ENCODE measurements around the gene PIP.
"Not testable (repeated sequence)": the region's sequence is repeated elsewhere in the genome, so short reads cannot be mapped to it uniquely, and the experiment has no call there.

DNA sequence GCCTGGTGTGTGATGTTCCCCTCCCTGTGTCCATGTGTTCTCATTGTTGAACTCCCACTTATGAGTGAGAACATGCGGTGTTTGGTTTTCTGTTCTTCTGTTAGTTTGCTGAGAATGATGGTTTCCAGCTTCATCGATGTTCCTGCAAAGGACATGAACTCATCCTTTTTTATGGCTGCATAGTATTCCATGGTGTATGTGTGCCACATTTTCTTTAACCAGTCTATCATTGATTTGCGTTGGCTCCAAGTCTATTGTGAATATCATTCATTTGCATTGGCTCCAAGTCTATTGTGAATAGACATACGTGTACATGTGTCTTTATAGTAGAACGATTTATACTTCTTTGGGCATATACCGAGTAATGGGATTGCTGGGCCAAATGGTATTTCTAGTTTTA lies 18.8 kb downstream of the PIP start:
- TF ChIP-seq CTCF (IDR thresholded peaks at IDR 0.05; ENCODE audit: insufficient read depth, low read length, poor library complexity, severe bottlenecking); EZH2phosphoT487 (conservative IDR thresholded peaks at IDR 0.05; ENCODE audit: low read length): not testable (repeated sequence)
